Nephron (organoid): ENCODE data around the gene TYK2.
"Not testable (repeated sequence)": the region's sequence is repeated elsewhere in the genome, so short reads cannot be mapped to it uniquely, and the experiment has no call there.

Experiments used
- H3K27ac Mint-ChIP-seq, 3 experiments: 2 replicates each; pipeline ENCODE4 v1.8.0; 2020; ENCODE audit warnings: mixed read lengths in 3 of 3, mild to moderate bottlenecking in 2 of 3, moderate library complexity in 1 of 3
- H3K27me3 Mint-ChIP-seq: 2 replicates; pipeline ENCODE4 v1.8.0; 2021; ENCODE audit warnings: low read depth, mild to moderate bottlenecking, moderate library complexity, mixed read lengths
- H3K36me3 Mint-ChIP-seq: 2 replicates; pipeline ENCODE4 v1.8.0; 2020; ENCODE audit warnings: low read depth, mixed read lengths
- H3K4me1 Mint-ChIP-seq: 2 replicates; pipeline ENCODE4 v1.8.0; 2020; ENCODE audit warnings: mixed read lengths
- H3K4me3 Mint-ChIP-seq, 3 experiments: 2 replicates each; pipeline ENCODE4 v1.8.0; 2020; ENCODE audit warnings: mild to moderate bottlenecking in 3 of 3, mixed read lengths in 3 of 3, moderate library complexity in 2 of 3
- H3K9me3 Mint-ChIP-seq: 2 replicates; pipeline ENCODE4 v1.8.0; 2020; ENCODE audit warnings: mixed read lengths
- TF ChIP-seq, protein P1 (sequence below), 3 experiments: fragments of 200-600 bp; sonication (generic); IDR thresholded peaks; one replicate each; pipeline ENCODE4 v1.5.0; 2021; ENCODE audit warnings: antibody characterized with exemption in 3 of 3; ENCODE audit not compliant: unreplicated experiment in 3 of 3

The TYK2 gene

DNA sequence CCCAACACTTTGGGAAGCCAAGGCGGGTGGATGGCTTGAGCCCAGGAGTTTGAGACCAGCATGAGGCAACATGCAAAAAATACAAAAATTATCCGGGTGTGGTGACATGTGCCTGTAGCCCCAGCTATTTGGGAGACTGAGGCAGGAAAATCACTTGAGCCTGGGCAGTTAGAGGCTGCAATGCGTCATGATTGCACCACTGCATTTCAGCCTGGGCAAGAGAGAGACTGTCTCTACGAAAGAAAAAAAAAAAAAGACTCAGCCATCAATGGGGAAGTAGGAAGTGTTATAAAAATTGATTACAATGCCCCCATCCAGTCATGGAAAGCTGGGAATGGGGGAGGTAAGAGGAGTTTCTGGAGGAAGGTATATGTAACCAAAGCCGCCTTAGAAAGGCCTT is 5.4 kb downstream of the TYK2 start:
- no peak overlapping the region for H3K27ac Mint-ChIP-seq
- H3K27me3 Mint-ChIP-seq = no peaks in the 10 kb centered on the region
- H3K4me3 Mint-ChIP-seq = no peak overlapping the region
- no peaks in the 10 kb centered on the region for H3K9me3 Mint-ChIP-seq
- peaks cover 28% of the 10 kb centered on the region for H3K36me3 Mint-ChIP-seq
- peaks cover 5% of the 10 kb centered on the region for H3K4me1 Mint-ChIP-seq
- TF ChIP-seq, protein P1, sequence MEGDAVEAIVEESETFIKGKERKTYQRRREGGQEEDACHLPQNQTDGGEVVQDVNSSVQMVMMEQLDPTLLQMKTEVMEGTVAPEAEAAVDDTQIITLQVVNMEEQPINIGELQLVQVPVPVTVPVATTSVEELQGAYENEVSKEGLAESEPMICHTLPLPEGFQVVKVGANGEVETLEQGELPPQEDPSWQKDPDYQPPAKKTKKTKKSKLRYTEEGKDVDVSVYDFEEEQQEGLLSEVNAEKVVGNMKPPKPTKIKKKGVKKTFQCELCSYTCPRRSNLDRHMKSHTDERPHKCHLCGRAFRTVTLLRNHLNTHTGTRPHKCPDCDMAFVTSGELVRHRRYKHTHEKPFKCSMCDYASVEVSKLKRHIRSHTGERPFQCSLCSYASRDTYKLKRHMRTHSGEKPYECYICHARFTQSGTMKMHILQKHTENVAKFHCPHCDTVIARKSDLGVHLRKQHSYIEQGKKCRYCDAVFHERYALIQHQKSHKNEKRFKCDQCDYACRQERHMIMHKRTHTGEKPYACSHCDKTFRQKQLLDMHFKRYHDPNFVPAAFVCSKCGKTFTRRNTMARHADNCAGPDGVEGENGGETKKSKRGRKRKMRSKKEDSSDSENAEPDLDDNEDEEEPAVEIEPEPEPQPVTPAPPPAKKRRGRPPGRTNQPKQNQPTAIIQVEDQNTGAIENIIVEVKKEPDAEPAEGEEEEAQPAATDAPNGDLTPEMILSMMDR (IDR thresholded peaks at IDR 0.05; ENCODE audit: unreplicated experiment in 3 of 3) = no peak

DNA sequence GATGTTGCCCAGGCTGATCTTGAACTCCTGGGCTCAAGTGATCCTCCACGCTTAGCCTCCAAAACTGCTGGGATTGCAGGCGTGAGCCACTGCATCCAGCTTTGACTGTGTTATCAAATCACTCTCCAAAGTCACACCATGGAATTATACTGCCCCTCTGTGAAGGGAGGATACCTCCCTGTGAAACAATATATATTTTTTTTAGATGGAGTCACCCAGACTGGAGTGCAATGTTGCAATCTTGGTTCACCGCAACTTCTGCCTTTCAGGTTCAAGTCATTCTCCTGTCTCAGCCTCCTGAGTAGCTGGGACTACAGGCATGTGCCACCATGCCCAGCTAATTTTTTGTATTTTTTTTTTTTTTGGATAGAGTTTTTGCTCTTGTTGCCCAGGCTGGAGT is 7.7 kb downstream of the TYK2 start:
- Mint-ChIP-seq H3K27ac (no peak overlapping the region), H3K4me3 (no peak overlapping the region), H3K36me3 (peaks cover 43% of the 10 kb centered on the region), H3K9me3 (peaks cover 7% of the 10 kb centered on the region), H3K4me1 (no peaks in the 10 kb centered on the region), H3K27me3 (no peaks in the 10 kb centered on the region)
- TF ChIP-seq, protein P1 (IDR thresholded peaks at IDR 0.05; ENCODE audit: unreplicated experiment in 3 of 3) = no peak

DNA sequence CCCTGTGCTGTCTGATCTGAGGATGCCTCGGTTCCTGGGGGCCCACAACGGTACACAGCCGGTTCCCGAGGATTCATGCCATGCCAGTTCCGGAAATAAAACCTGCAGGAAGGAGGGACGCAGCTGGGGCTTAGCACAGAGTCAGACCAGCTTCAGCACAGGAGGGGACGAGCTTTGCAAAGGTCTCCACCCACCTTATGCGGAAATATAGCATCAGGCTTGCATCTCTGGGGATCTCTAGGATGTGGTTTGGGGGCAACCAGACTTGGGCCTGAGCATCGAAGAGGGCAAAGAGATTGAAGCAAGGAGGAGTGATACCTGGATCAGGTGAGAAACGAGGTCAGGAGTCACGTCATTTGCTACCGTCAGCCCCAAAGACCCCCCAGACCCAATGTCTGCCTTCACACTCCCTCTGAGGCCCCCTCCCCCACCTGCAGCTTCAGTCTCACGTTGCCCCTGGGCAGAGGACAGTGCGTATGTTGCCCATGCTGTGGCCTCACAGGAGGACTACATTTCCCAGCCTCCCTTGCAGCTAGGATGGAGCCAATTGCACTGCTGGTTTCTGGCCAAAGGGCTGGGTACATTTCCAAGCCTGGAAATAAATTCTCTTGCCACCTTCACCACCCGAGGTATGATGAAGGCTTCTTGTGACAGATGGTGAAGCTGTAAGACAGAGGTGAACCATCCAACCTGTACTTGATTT is 12.1 kb downstream of the TYK2 start:
- Mint-ChIP-seq H3K36me3 (peaks cover 56% of the 10 kb centered on the region), H3K27ac (no peak overlapping the region), H3K4me1 (no peaks in the 10 kb centered on the region), H3K4me3 (no peak overlapping the region), H3K9me3 (peaks cover 7% of the 10 kb centered on the region), H3K27me3 (no peaks in the 10 kb centered on the region)
- TF ChIP-seq, protein P1 (IDR thresholded peaks at IDR 0.05; ENCODE audit: unreplicated experiment in 3 of 3) = no peak

DNA sequence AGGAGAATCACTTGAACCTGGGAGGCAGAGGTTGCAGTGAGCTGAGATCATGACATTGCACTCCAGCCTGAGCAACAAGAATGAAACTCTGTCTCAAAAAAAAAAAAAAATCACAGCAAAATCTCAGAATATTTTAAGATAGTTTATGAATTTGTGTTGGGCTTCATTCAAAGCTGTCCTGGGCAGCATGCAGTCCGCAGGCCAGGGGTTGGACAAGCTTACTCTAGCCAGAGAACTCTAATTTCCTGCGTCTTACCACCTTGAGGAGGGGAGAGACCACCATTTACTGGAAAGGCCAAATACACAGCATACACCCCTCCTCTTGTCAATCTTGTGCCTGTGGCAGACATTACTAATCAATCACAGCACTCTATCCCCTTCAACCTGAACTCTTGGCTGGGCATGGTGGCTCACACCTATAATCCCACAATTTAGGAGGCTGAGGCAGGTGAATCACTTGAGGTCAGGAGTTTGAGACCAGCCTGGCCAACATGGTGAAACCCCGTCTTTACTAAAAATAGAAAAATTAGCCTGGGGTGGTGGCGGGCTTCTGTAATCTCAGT is 13.3 kb downstream of the TYK2 start:
- H3K27ac Mint-ChIP-seq, H3K4me1 Mint-ChIP-seq, H3K9me3 Mint-ChIP-seq, H3K27me3 Mint-ChIP-seq, H3K4me3 Mint-ChIP-seq: not testable (repeated sequence)
- peaks cover 61% of the 10 kb centered on the region for H3K36me3 Mint-ChIP-seq

DNA sequence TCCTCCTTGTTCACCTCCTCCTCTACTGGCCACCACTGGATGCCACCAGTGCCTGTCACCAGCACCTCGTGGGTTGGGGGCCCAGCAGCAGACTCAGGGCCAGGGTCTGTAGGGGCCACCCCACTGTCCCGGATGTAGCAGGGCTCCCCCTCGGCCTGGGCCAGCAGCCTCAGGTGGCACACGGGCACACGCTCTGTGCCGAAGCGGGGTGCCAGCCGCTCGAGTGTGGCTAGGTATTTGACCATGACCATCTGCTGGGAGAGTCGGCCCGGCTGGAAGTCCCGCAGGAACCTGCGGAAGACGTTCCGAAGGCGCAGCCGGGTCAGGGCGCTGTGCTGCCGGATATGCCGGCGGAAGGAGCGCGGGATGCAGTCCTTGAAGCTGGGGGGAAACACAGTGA is 14.9 kb downstream of the TYK2 start:
- Mint-ChIP-seq H3K4me3 (no peak overlapping the region), H3K36me3 (peaks cover 63% of the 10 kb centered on the region), H3K27ac (no peak overlapping the region), H3K9me3 (peaks cover 7% of the 10 kb centered on the region), H3K4me1 (no peaks in the 10 kb centered on the region), H3K27me3 (no peaks in the 10 kb centered on the region)
- TF ChIP-seq, protein P1 (IDR thresholded peaks at IDR 0.05; ENCODE audit: unreplicated experiment in 3 of 3) = no peak

DNA sequence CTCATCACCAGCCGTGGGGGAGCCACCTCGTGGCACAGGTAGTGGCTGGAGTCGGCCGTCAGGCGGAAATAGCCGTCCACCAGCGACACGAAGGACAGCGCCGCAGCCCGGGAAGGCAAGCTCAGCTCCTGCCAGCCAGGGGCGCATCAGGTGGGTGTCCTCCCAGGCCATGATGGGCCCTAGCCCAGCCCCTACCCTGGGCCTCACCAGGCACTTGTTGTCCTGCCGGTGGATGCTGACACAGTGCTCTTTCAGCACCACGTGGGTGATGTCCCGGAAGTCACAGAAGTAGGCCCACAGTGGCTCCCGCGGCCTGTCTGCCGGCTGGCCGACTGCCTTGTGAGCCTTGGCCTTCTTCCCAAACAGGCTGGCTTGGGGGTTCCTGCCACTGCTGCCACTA is 15.7 kb downstream of the TYK2 start:
- Mint-ChIP-seq H3K9me3 (peaks cover 7% of the 10 kb centered on the region), H3K27ac (no peak overlapping the region), H3K4me1 (no peaks in the 10 kb centered on the region), H3K36me3 (peaks cover 59% of the 10 kb centered on the region), H3K27me3 (no peaks in the 10 kb centered on the region), H3K4me3 (no peak overlapping the region)
- TF ChIP-seq, protein P1 (IDR thresholded peaks at IDR 0.05; ENCODE audit: unreplicated experiment in 3 of 3) = no peak
